ENCODE measurements around the gene XYLT2.

DNA sequence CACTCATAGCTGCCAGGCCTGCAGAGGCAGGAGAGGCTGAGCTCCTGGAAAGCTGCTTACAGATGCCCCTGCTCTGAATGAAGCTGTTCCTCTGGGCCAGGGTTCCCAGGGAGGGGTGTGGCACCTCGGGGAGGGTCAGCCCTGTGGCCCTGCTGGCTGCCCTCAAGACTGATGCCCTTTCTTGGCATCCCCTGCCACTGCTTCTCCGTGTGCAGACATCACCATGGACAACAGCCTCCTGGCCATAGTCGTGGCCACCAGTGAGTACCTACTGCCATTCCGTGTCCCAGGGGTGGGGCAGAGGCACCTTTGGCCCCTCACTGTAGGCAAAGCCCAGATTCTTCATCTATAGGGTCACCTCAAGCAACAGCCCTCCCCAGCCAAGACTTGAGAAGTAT lies 18.1 kb downstream of the XYLT2 start:
- TF ChIP-seq, protein P1, sequence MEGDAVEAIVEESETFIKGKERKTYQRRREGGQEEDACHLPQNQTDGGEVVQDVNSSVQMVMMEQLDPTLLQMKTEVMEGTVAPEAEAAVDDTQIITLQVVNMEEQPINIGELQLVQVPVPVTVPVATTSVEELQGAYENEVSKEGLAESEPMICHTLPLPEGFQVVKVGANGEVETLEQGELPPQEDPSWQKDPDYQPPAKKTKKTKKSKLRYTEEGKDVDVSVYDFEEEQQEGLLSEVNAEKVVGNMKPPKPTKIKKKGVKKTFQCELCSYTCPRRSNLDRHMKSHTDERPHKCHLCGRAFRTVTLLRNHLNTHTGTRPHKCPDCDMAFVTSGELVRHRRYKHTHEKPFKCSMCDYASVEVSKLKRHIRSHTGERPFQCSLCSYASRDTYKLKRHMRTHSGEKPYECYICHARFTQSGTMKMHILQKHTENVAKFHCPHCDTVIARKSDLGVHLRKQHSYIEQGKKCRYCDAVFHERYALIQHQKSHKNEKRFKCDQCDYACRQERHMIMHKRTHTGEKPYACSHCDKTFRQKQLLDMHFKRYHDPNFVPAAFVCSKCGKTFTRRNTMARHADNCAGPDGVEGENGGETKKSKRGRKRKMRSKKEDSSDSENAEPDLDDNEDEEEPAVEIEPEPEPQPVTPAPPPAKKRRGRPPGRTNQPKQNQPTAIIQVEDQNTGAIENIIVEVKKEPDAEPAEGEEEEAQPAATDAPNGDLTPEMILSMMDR (IDR thresholded peaks at IDR 0.05) = no peak
- TF ChIP-seq POLR2A (IDR thresholded peaks at IDR 0.05) = no peak

Measured in body of pancreas (tissue), 4 donors.